H9 (cell line): Measurements from ENCODE around the gene NUP54. TPM values are rescaled to one million over a fixed set of nuclear protein-coding genes. Genes with fewer than 3 reads are reported as not detected.
A peak's percentile ranks its signal among the peaks of the same experiment; 100 is the strongest.

Source experiments
- DNase-seq: peaks from one replicate; pipeline ENCODE4 v3.0.0-alpha.2; 2017
- H2AFZ ChIP-seq: one replicate; pipeline ENCODE4 v1.6.1; 2013; ENCODE audit warnings: mild to moderate bottlenecking, low read length, control low read depth, moderate library complexity
- H2AK5ac ChIP-seq: 2 replicates; pipeline ENCODE4 v1.6.1; 2013; ENCODE audit warnings: low read length, control low read depth, mixed read lengths; ENCODE audit not compliant: insufficient read length
- H2BK120ac ChIP-seq: one replicate; pipeline ENCODE4 v1.6.1; 2013; ENCODE audit warnings: low read depth, mild to moderate bottlenecking, low read length, control low read depth, inconsistent platforms; ENCODE audit not compliant: poor library complexity, severe bottlenecking
- H2BK12ac ChIP-seq: 2 replicates; pipeline ENCODE4 v1.6.1; 2013; ENCODE audit warnings: low read length, control low read depth, mixed read lengths, low read depth; ENCODE audit not compliant: insufficient read length
- H2BK15ac ChIP-seq: 2 replicates; pipeline ENCODE4 v1.6.1; 2013; ENCODE audit warnings: low read depth, low read length, control low read depth
- H2BK20ac ChIP-seq: one replicate; pipeline ENCODE4 v1.6.1; 2013; ENCODE audit warnings: low read depth, mild to moderate bottlenecking, low read length, control low read depth, inconsistent platforms; ENCODE audit not compliant: poor library complexity, severe bottlenecking
- H2BK5ac ChIP-seq: 2 replicates; pipeline ENCODE4 v1.6.1; 2013; ENCODE audit warnings: low read length, control low read depth, mixed read lengths; ENCODE audit not compliant: insufficient read length
- H3K14ac ChIP-seq: 2 replicates; pipeline ENCODE4 v1.6.1; 2013; ENCODE audit warnings: low read length, control low read depth; ENCODE audit not compliant: insufficient read depth
- H3K18ac ChIP-seq: 2 replicates; pipeline ENCODE4 v1.6.1; 2013; ENCODE audit warnings: low read depth, mild to moderate bottlenecking, mixed read lengths, low read length, control low read depth; ENCODE audit not compliant: insufficient read length
- H3K23ac ChIP-seq: 2 replicates; pipeline ENCODE4 v1.6.1; 2013; ENCODE audit warnings: low read length, control low read depth, mixed read lengths, low read depth; ENCODE audit not compliant: insufficient read length
- H3K23me2 ChIP-seq: 2 replicates; pipeline ENCODE4 v1.6.1; 2013; ENCODE audit warnings: low read depth, mild to moderate bottlenecking, mixed read lengths, low read length, control low read depth; ENCODE audit not compliant: insufficient read length, poor library complexity, severe bottlenecking
- H3K27ac ChIP-seq: 2 replicates; pipeline ENCODE4 v1.5.1; 2013; ENCODE audit warnings: low read length, control low read depth, mixed read lengths, low read depth; ENCODE audit not compliant: insufficient read length
- H3K27me3 ChIP-seq: 2 replicates; pipeline ENCODE4 v1.6.1; 2013; ENCODE audit warnings: low read length, control low read depth, inconsistent platforms; ENCODE audit not compliant: insufficient read depth
- H3K4ac ChIP-seq: 2 replicates; pipeline ENCODE4 v1.6.1; 2013; ENCODE audit warnings: low read depth, mild to moderate bottlenecking, control low read depth, inconsistent platforms, low read length, moderate library complexity
- H3K4me1 ChIP-seq: 2 replicates; pipeline ENCODE4 v1.6.1; 2013; ENCODE audit warnings: low read length, control low read depth, inconsistent platforms; ENCODE audit not compliant: insufficient read depth
- H3K4me2 ChIP-seq: 2 replicates; pipeline ENCODE4 v1.6.1; 2013; ENCODE audit warnings: low read length, control low read depth, mixed read lengths; ENCODE audit not compliant: insufficient read length, insufficient read depth
- H3K56ac ChIP-seq: 2 replicates; pipeline ENCODE4 v1.6.1; 2013; ENCODE audit warnings: low read depth, mild to moderate bottlenecking, mixed read lengths, low read length, control low read depth; ENCODE audit not compliant: insufficient read length
- H3K79me1 ChIP-seq: 2 replicates; pipeline ENCODE4 v1.6.1; 2013; ENCODE audit warnings: low read depth, mild to moderate bottlenecking, moderate library complexity, low read length, control low read depth, inconsistent platforms; ENCODE audit not compliant: insufficient read depth, poor library complexity, severe bottlenecking
- H3K79me2 ChIP-seq: 2 replicates; pipeline ENCODE4 v1.6.1; 2013; ENCODE audit warnings: low read length, control low read depth, inconsistent platforms; ENCODE audit not compliant: insufficient read depth
- H3K9ac ChIP-seq: 2 replicates; pipeline ENCODE4 v1.6.1; 2013; ENCODE audit warnings: low read length, control low read depth, mixed read lengths; ENCODE audit not compliant: insufficient read length; ENCODE audit errors: extremely low read depth
- H3K9me3 ChIP-seq: one replicate; pipeline ENCODE4 v1.6.1; 2013; ENCODE audit warnings: low read depth, low read length, inconsistent platforms; ENCODE audit not compliant: control insufficient read depth
- H3T11ph ChIP-seq: one replicate; pipeline ENCODE4 v1.6.1; 2013; ENCODE audit warnings: mild to moderate bottlenecking, low read length, control low read depth, inconsistent platforms
- H4K20me1 ChIP-seq: one replicate; pipeline ENCODE4 v1.6.1; 2013; ENCODE audit not compliant: control insufficient read depth, insufficient read length, insufficient read depth
- H4K5ac ChIP-seq: 2 replicates; pipeline ENCODE4 v1.6.1; 2013; ENCODE audit warnings: low read depth, mild to moderate bottlenecking, mixed read lengths, low read length, control low read depth; ENCODE audit not compliant: insufficient read length
- H4K8ac ChIP-seq: replicated peaks from 2 replicates; pipeline ENCODE4 v1.6.1; 2013; ENCODE audit warnings: low read length, control low read depth, mixed read lengths, low read depth; ENCODE audit not compliant: insufficient read length
- H4K91ac ChIP-seq: 2 replicates; pipeline ENCODE4 v1.6.1; 2013; ENCODE audit warnings: low read depth, mild to moderate bottlenecking, moderate library complexity, mixed read lengths, low read length, control low read depth; ENCODE audit not compliant: insufficient read length
- H3K27ac Mint-ChIP-seq, 3 experiments: 2 replicates in 2 of 3; 3 replicates in 1 of 3; pipeline ENCODE4 v1.8.0; 2020 to 2021; ENCODE audit warnings: mixed read lengths in 3 of 3, mild to moderate bottlenecking in 1 of 3, moderate library complexity in 1 of 3
- H3K27me3 Mint-ChIP-seq: 2 replicates; pipeline ENCODE4 v1.8.0; 2021; ENCODE audit warnings: low read depth, mild to moderate bottlenecking, moderate library complexity, mixed read lengths
- H3K36me3 Mint-ChIP-seq, 3 experiments: 2 replicates in 2 of 3; 3 replicates in 1 of 3; pipeline ENCODE4 v1.8.0; 2020 to 2021; ENCODE audit warnings: low read depth in 3 of 3, mixed read lengths in 3 of 3; ENCODE audit not compliant: insufficient read depth in 1 of 3
- H3K4me1 Mint-ChIP-seq, 2 experiments: 2 replicates each; pipeline ENCODE4 v1.8.0; 2020; ENCODE audit warnings: mixed read lengths in 2 of 2
- H3K4me3 Mint-ChIP-seq, 2 experiments: 2 replicates in 1 of 2; 3 replicates in 1 of 2; pipeline ENCODE4 v1.8.0; 2020 to 2021; ENCODE audit warnings: mild to moderate bottlenecking in 2 of 2, mixed read lengths in 2 of 2, moderate library complexity in 1 of 2
- H3K9me3 Mint-ChIP-seq, 2 experiments: 2 replicates in 1 of 2; 3 replicates in 1 of 2; pipeline ENCODE4 v1.8.0; 2020; ENCODE audit warnings: mild to moderate bottlenecking in 2 of 2, mixed read lengths in 2 of 2, moderate library complexity in 1 of 2
- WGBS: extraction: QIAGEN DNeasy Blood & Tissue Kit; methylation state at CpG from one replicate; pipeline ENCODE4 v1.1.7; 2013; ENCODE audit warnings: missing lambda C conversion rate, low lambda C conversion rate, mixed read lengths; ENCODE audit not compliant: insufficient read length; ENCODE audit errors: extremely low coverage; 5-methylcytosine and 5-hydroxymethylcytosine counted together
- total RNA-seq: library from RNA; stranded (reverse); gene quantifications from 2 replicates; pipeline ENCODE4 v1.2.1, GENCODE V29; 2021
- TF ChIP-seq, protein P1 (sequence below): fragments of 200-600 bp; sonication (generic); conservative IDR thresholded peaks from 3 replicates; pipeline ENCODE4 v1.8.0; 2021; ENCODE audit warnings: antibody characterized with exemption, mild to moderate bottlenecking

The NUP54 gene
- total RNA-seq, 1 experiment from 2014 or later, result 129 TPM

GRCh38 chr4:76074468-76074867 is 73.7 kb downstream of the NUP54 start, which contains the start of gene ART3:
ART3 (plus strand) TSS chr4:76074709; CDS start chr4:76075890, 1,181 bp downstream.
- no peaks in the 10 kb centered on the region for H4K20me1 ChIP-seq
- no peak within 1 kb of the TSS for H3K56ac ChIP-seq
- no peaks in the 10 kb centered on the region for H3K79me2 ChIP-seq
- H4K91ac ChIP-seq, result no peak within 1 kb of the TSS
- H3K23me2 ChIP-seq, result no peaks in the 10 kb centered on the region
- H3K9ac ChIP-seq, result no peak within 1 kb of the TSS
- no peak within 1 kb of the TSS for H3K4ac ChIP-seq
- H2BK12ac ChIP-seq, result no peak within 1 kb of the TSS
- H2AFZ ChIP-seq, result peak within 1 kb of the TSS; percentile 78
- no peak within 1 kb of the TSS for H3K18ac ChIP-seq
- H4K5ac ChIP-seq, result no peak within 1 kb of the TSS
- no peaks in the 10 kb centered on the region for H3K9me3 Mint-ChIP-seq
- TF ChIP-seq, protein P1, sequence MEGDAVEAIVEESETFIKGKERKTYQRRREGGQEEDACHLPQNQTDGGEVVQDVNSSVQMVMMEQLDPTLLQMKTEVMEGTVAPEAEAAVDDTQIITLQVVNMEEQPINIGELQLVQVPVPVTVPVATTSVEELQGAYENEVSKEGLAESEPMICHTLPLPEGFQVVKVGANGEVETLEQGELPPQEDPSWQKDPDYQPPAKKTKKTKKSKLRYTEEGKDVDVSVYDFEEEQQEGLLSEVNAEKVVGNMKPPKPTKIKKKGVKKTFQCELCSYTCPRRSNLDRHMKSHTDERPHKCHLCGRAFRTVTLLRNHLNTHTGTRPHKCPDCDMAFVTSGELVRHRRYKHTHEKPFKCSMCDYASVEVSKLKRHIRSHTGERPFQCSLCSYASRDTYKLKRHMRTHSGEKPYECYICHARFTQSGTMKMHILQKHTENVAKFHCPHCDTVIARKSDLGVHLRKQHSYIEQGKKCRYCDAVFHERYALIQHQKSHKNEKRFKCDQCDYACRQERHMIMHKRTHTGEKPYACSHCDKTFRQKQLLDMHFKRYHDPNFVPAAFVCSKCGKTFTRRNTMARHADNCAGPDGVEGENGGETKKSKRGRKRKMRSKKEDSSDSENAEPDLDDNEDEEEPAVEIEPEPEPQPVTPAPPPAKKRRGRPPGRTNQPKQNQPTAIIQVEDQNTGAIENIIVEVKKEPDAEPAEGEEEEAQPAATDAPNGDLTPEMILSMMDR, result no peak
- H2BK20ac ChIP-seq, result peak within 1 kb of the TSS; percentile 14
- peaks cover 0 to 8% of the 10 kb centered on the region in 2 experiments; a peak in 3 of 4 replicates for H3K4me1 Mint-ChIP-seq
- no peaks in the 10 kb centered on the region for H3K27me3 Mint-ChIP-seq
- peak within 1 kb of the TSS; percentile 89 for H3K27ac ChIP-seq
- no peak within 1 kb of the TSS for H3T11ph ChIP-seq
- H3K23ac ChIP-seq, result no peak within 1 kb of the TSS
- H3K4me1 ChIP-seq, result peaks cover 5% of the 10 kb centered on the region; the same call in 1 of the 2 replicates
- WGBS, result no CpG with 5 or more reads among the region's 1 CpG
- H3K9me3 ChIP-seq, result no peaks in the 10 kb centered on the region
- no peaks in the 10 kb centered on the region for H3K36me3 Mint-ChIP-seq
- H2BK120ac ChIP-seq, result no peak within 1 kb of the TSS
- H3K4me2 ChIP-seq, result no peak within 1 kb of the TSS
- no peak within 1 kb of the TSS for H3K14ac ChIP-seq
- H2BK15ac ChIP-seq, result no peak within 1 kb of the TSS
- H3K79me1 ChIP-seq, result no peaks in the 10 kb centered on the region
- peak within 1 kb of the TSS; percentile 68 to 84 (median 73); a peak in 5 of 7 replicates for H3K27ac Mint-ChIP-seq
- H3K4me3 Mint-ChIP-seq, result no peak within 1 kb of the TSS
- no peak within 1 kb of the TSS for H2BK5ac ChIP-seq
- H4K8ac ChIP-seq, result no peak within 1 kb of the TSS
- DNase-seq, result no peak
- no peaks in the 10 kb centered on the region for H3K27me3 ChIP-seq
- H2AK5ac ChIP-seq, result no peak within 1 kb of the TSS
